PFSK-1 (cell line): ENCODE data around the gene DNAI4.

Experiments used
- FOXP2 ChIP-seq: optimal IDR thresholded peaks from 2 replicates; pipeline ENCODE3; 2011; ENCODE audit warnings: borderline replicate concordance, control low read depth, inconsistent platforms; ENCODE audit not compliant: insufficient read depth; ENCODE audit errors: extremely low read length, extremely low read depth
- POLR2AphosphoS5 ChIP-seq: IDR thresholded peaks from 2 replicates; pipeline ENCODE4 v1.6.1; 2012; ENCODE audit warnings: low read depth, mild to moderate bottlenecking, control low read depth, low read length, moderate library complexity
- REST ChIP-seq, 2 experiments: IDR thresholded peaks; 2 replicates each; pipeline versions ENCODE4 v1.6.1 to v1.8.0; 2011 to 2012; ENCODE audit warnings: low read depth in 2 of 2, low read length in 2 of 2, control low read depth in 1 of 2, inconsistent platforms in 1 of 2, mild to moderate bottlenecking in 1 of 2, moderate library complexity in 1 of 2; ENCODE audit not compliant: insufficient read depth in 1 of 2
- SIN3A ChIP-seq: IDR thresholded peaks from 2 replicates; pipeline ENCODE4 v1.6.1; 2012; ENCODE audit warnings: mild to moderate bottlenecking, low read length, moderate library complexity, borderline replicate concordance; ENCODE audit not compliant: insufficient read depth
- TAF1 ChIP-seq: IDR thresholded peaks from 2 replicates; pipeline ENCODE4 v1.6.1; 2012; ENCODE audit warnings: low read length, control low read depth, borderline replicate concordance; ENCODE audit not compliant: insufficient read depth

Gene DNAI4

GRCh38 chr1:66778969-66779368 lies 145.7 kb downstream of the DNAI4 start:
- TF ChIP-seq SIN3A: no peak
- no peak for TF ChIP-seq REST (IDR thresholded peaks at IDR 0.05; ENCODE audit: insufficient read depth in 1 of 2, low read depth in 2 of 2, low read length in 2 of 2)
- no peak for TF ChIP-seq TAF1
- no peak for TF ChIP-seq FOXP2
- TF ChIP-seq POLR2AphosphoS5: no peak

DNA sequence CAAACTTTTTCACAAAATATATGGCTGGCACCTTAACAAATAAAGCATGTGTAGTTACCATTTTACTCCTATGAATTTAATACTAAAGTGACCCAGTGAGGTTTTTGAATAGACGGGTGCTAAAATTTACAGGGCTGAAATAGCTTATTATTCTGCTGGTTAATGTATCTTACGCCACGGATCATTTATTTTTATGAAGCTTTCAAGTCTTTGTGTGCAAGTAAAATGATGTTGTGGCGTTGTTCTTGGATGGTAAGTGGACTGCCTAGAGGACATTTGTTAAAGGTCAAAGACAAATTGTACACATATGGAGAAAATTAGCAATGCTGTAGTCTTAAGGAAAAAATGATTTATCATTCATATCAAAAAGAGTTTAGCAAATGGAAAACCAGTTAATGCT lies 146.4 kb downstream of the DNAI4 start:
- TF ChIP-seq FOXP2: no peak
- no peak for TF ChIP-seq SIN3A
- no peak for TF ChIP-seq POLR2AphosphoS5
- TF ChIP-seq REST (IDR thresholded peaks at IDR 0.05; ENCODE audit: insufficient read depth in 1 of 2, low read depth in 2 of 2, low read length in 2 of 2): no peak
- no peak for TF ChIP-seq TAF1

DNA sequence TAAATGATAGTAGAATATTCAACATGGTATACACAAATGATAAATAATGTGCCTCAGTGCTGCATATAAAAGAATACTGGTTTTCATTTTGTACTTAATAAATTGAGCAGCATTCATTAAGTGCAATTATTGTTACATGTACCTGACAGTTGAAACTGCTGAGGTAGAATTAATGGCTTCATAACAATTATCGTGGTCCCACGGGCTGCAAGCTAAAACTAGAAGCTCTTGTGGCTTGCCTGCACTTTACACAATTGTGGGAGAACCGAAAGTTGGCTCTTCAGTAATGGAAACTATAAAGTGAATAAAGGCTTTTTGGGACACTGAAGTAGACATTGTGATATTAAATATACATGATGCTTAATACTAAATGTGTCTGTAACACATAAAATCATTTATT lies 146.8 kb downstream of the DNAI4 start:
- TF ChIP-seq REST (IDR thresholded peaks at IDR 0.05; ENCODE audit: insufficient read depth in 1 of 2, low read depth in 2 of 2, low read length in 2 of 2) (no peak), TAF1 (no peak), SIN3A (no peak), POLR2AphosphoS5 (no peak), FOXP2 (no peak)

DNA sequence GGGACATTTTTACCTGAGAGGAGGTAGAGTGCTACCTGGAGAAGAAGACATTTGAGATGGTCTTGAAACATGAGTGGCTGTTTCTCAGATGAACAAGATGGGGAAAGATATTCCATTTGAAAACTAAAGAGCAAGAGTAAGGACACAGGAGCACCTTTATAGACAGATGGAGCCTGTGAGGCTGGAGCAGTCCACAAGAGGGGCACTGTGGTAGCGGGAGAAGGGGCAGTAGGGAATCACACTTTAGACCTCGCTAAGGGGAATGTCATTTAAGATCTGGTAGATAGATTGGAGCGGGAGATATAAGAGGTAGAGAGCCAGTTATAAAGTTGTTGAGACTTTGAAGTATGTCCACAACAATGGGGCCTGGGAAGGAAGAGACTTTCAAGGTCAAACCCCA lies 149.0 kb downstream of the DNAI4 start:
- TF ChIP-seq POLR2AphosphoS5: no peak
- TF ChIP-seq SIN3A: no peak
- TF ChIP-seq TAF1: no peak
- no peak for TF ChIP-seq FOXP2
- TF ChIP-seq REST (IDR thresholded peaks at IDR 0.05; ENCODE audit: insufficient read depth in 1 of 2, low read depth in 2 of 2, low read length in 2 of 2): no peak

DNA sequence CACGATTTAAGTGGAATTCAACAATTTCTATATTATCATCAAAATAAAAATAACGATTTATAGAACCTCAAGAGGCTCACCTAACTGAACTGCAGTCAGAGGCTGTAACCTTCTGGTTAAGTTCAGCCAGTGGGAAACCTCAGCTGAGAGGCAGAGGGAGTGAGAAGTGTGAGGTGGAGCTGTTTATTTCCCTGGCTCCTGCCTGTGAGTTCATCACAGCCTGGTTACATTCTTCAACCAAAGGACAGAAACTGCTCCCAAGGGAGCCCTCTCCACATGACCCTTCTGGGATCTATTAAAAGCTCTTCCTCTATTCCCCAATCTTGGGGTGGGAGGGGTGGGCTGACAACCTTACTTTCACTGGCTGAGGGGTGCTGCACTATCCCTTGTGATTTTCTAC lies 150.2 kb downstream of the DNAI4 start:
- TF ChIP-seq FOXP2 (no peak), REST (IDR thresholded peaks at IDR 0.05; ENCODE audit: insufficient read depth in 1 of 2, low read depth in 2 of 2, low read length in 2 of 2) (no peak), TAF1 (no peak), POLR2AphosphoS5 (no peak), SIN3A (no peak)
